Calu3 (cell line): ENCODE data around the gene CDK5RAP3. TPM values are rescaled to one million over a fixed set of nuclear protein-coding genes. Genes with fewer than 3 reads are reported as not detected.

Experiments
- BruUV-seq: library from RNA; stranded (reverse); fragments of 400-500 nt; replicated peaks from 2 replicates; lab custom pipeline; 2021; lab: Mats Ljungman, UMichigan
- CTCF ChIA-PET: fragments of 300-600 bp; sonication (Branson Sonifier 250); formaldehyde crosslinking; loops from one replicate; lab custom pipeline; 2022; ENCODE audit warnings: antibody characterized with exemption; lab: Charles Lee
- DNase-seq: peaks from one replicate; pipeline ENCODE4 v3.0.0; 2022
- H3K27ac Mint-ChIP-seq: one replicate; pipeline ENCODE4 v1.8.0; 2022; ENCODE audit warnings: mixed read lengths; ENCODE audit not compliant: unreplicated experiment
- H3K27me3 Mint-ChIP-seq: one replicate; pipeline ENCODE4 v1.8.0; 2022; ENCODE audit warnings: mixed read lengths; ENCODE audit not compliant: unreplicated experiment
- H3K36me3 Mint-ChIP-seq: one replicate; pipeline ENCODE4 v1.8.0; 2022; ENCODE audit warnings: mild to moderate bottlenecking, moderate library complexity, mixed read lengths; ENCODE audit not compliant: insufficient read depth, unreplicated experiment
- H3K4me1 Mint-ChIP-seq: one replicate; pipeline ENCODE4 v1.8.0; 2022; ENCODE audit warnings: mild to moderate bottlenecking, low read depth, mixed read lengths; ENCODE audit not compliant: unreplicated experiment
- H3K4me3 Mint-ChIP-seq: one replicate; pipeline ENCODE4 v1.8.0; 2022; ENCODE audit warnings: mild to moderate bottlenecking, low read depth, moderate library complexity, mixed read lengths; ENCODE audit not compliant: unreplicated experiment
- H3K9me3 Mint-ChIP-seq: one replicate; pipeline ENCODE4 v1.8.0; 2022; ENCODE audit warnings: low read depth, mixed read lengths; ENCODE audit not compliant: unreplicated experiment
- CTCF ChIP-seq: fragments of 200-600 bp; IDR thresholded peaks from one replicate; pipeline ENCODE4 v1.8.0; 2022; ENCODE audit warnings: antibody characterized with exemption; ENCODE audit not compliant: unreplicated experiment
- intact Hi-C: fragments of 100-400 bp; cut with micrococcal nuclease; formaldehyde crosslinking; loops from one replicate; pipeline ENCODE4 v1.10.0; 2022; ENCODE audit not compliant: unreplicated experiment
- total RNA-seq: library from RNA; stranded (reverse); gene quantifications from 2 replicates; pipeline ENCODE4 v1.2.3, GENCODE V29; 2022

CDK5RAP3 gene
- total RNA-seq, 1 experiment from 2014 or later: 431 TPM

- Mint-ChIP-seq H3K4me3 (no peak overlapping the region), H3K36me3 (peaks cover 9% of the 10 kb centered on the region), H3K27ac (peak overlapping the region; percentile 88), H3K4me1 (peaks cover 22% of the 10 kb centered on the region), H3K27me3 (no peaks in the 10 kb centered on the region), H3K9me3 (no peaks in the 10 kb centered on the region)
- DNase-seq: no peak
- TF ChIP-seq CTCF: no peak
- no TSS peak for BruUV-seq
- CTCF ChIA-PET: interaction anchor here (0.5 to 1.6 kb wide), 8 partner anchors 8 to 56 kb away, joined by 3 to 9 read pairs (median 6); partner anchors contain the start of gene CDK5RAP3
- intact Hi-C loops: no loop called here
Measured at GRCh38 chr17:48002916-48003416, 32.1 kb downstream of the CDK5RAP3 start.

GRCh38 chr17:48003417-48004151, 32.7 kb downstream of the CDK5RAP3 start:
- Mint-ChIP-seq H3K27me3 (no peaks in the 10 kb centered on the region), H3K4me1 (peaks cover 26% of the 10 kb centered on the region), H3K4me3 (no peak overlapping the region), H3K36me3 (peaks cover 9% of the 10 kb centered on the region), H3K27ac (peak overlapping the region; percentile 48), H3K9me3 (no peaks in the 10 kb centered on the region)
- no TSS peak for BruUV-seq
- intact Hi-C loops: no loop called here
- CTCF ChIA-PET: interaction anchor here (1.3 to 1.6 kb wide), 4 partner anchors 8 to 57 kb away, joined by 5 to 9 read pairs (median 6); partner anchors contain the start of gene CDK5RAP3
- DNase-seq: no peak
- TF ChIP-seq CTCF: no peak

- intact Hi-C loops: no loop called here
- CTCF ChIA-PET: no interaction called here
- Mint-ChIP-seq H3K27ac (no peak overlapping the region), H3K4me3 (no peak overlapping the region), H3K27me3 (no peaks in the 10 kb centered on the region), H3K36me3 (peaks cover 5% of the 10 kb centered on the region), H3K4me1 (peaks cover 29% of the 10 kb centered on the region), H3K9me3 (no peaks in the 10 kb centered on the region)
- BruUV-seq: no TSS peak
- no peak for DNase-seq
- TF ChIP-seq CTCF: no peak
Measured at GRCh38 chr17:48004983-48005382, 34.1 kb downstream of the CDK5RAP3 start.

GRCh38 chr17:48006936-48007709, 36.2 kb downstream of the CDK5RAP3 start:
- DNase-seq: no peak
- no TSS peak for BruUV-seq
- no peak for TF ChIP-seq CTCF
- CTCF ChIA-PET: interaction anchor here (0.9 to 1.1 kb wide), 2 partner anchors 12 to 60 kb away, joined by 3 read pairs; no protein-coding TSS in a partner anchor
- peaks cover 16% of the 10 kb centered on the region for H3K36me3 Mint-ChIP-seq
- peaks cover 38% of the 10 kb centered on the region for H3K4me1 Mint-ChIP-seq
- no peaks in the 10 kb centered on the region for H3K9me3 Mint-ChIP-seq
- no peak overlapping the region for H3K27ac Mint-ChIP-seq
- H3K27me3 Mint-ChIP-seq: peaks cover 15% of the 10 kb centered on the region
- no peak overlapping the region for H3K4me3 Mint-ChIP-seq
- intact Hi-C loops: no loop called here
